Measurements from ENCODE around the gene TMEM9. TPM values are rescaled to one million over a fixed set of nuclear protein-coding genes. Genes with fewer than 3 reads are reported as not detected.

TMEM9 gene
- total RNA-seq, 3 donors from 2014 or later (not counting 1 experiment from before 2014, with no cell fraction given) = 16.2 to 18.1 (median 16.9) TPM

DNA sequence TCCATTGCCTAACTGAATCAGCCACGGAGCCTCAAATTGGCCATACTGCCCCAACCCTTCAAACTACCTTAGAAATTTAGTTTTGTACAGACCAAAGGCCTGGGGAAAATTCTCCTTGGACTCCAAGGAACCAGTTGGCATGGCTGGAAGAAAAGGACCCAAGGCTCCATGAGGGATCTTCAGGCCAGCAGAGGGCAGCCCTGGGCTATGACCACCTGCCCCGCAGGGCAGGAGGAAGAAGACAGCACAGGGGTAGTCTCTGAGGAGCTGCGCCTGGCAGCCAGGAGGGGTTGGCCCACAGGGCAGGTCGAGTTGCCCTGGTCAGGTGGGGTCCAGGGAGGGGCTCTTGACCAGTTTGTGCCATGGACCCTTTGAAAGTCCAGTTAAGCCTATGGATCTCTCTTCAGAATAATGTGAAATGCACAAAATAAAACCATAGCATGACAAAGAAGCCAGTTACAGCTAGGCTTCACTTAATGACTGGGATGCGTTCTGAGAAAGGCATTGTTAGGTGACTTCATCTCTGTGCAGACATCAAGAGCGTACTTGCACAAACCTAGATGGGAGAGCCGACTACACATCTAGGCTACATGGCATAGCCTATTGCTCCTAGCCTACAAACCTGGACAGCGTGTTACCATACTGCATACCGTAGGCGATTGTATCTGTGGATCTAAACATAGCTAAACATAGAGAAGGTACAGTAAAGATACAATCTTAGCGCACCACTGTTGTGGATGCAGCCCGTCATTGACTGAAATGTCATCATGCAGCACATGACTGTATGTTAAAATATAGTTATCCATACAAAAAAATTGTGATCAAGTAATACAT lies 68.2 kb downstream of the TMEM9 start:
- H3K9me3 Mint-ChIP-seq = no peaks in the 10 kb centered on the region
- 71% methylated on average over 11 of the region's 12 CpGs for WGBS (ENCODE audit: insufficient coverage)
- peak in 2 of 3 donors; percentile 36 to 71 for ATAC-seq

More for the DNA sequence above, 68.2 kb downstream of the TMEM9 start:
- Histone ChIP-seq H3K4me1 (ENCODE audit: control insufficient read depth, insufficient read depth, low read length) (no peaks in the 10 kb centered on the region), H3K9me3 (ENCODE audit: control insufficient read depth, insufficient read depth, low read length) (no peaks in the 10 kb centered on the region), H3K36me3 (ENCODE audit: control insufficient read depth, insufficient read depth, low read length) (no peaks in the 10 kb centered on the region), H3K4me3 (ENCODE audit: low read length) (no peak overlapping the region), H3K27ac (ENCODE audit: low read length) (no peak overlapping the region), H3K27me3 (ENCODE audit: control insufficient read depth, insufficient read depth, low read length) (peaks cover 2% of the 10 kb centered on the region)
- peak in 1 of 2 donors; percentile 59 for DNase-seq
- intact Hi-C loops (cut with micrococcal nuclease) = loop anchor here (2.0 kb wide), 1 partner anchor 33 kb away; no protein-coding TSS in a partner anchor
- no peak overlapping the region for H3K4me3 Mint-ChIP-seq
- H3K36me3 Mint-ChIP-seq = no peaks in the 10 kb centered on the region
- TF ChIP-seq, protein P1, sequence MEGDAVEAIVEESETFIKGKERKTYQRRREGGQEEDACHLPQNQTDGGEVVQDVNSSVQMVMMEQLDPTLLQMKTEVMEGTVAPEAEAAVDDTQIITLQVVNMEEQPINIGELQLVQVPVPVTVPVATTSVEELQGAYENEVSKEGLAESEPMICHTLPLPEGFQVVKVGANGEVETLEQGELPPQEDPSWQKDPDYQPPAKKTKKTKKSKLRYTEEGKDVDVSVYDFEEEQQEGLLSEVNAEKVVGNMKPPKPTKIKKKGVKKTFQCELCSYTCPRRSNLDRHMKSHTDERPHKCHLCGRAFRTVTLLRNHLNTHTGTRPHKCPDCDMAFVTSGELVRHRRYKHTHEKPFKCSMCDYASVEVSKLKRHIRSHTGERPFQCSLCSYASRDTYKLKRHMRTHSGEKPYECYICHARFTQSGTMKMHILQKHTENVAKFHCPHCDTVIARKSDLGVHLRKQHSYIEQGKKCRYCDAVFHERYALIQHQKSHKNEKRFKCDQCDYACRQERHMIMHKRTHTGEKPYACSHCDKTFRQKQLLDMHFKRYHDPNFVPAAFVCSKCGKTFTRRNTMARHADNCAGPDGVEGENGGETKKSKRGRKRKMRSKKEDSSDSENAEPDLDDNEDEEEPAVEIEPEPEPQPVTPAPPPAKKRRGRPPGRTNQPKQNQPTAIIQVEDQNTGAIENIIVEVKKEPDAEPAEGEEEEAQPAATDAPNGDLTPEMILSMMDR (IDR thresholded peaks at IDR 0.05) = peak; percentile 34
- peaks cover 16% of the 10 kb centered on the region in 2 donors for H3K27me3 Mint-ChIP-seq (ENCODE audit: low read depth in 2 of 2)
- no peaks in the 10 kb centered on the region for H3K4me1 Mint-ChIP-seq
- no peak overlapping the region for H3K27ac Mint-ChIP-seq

Other genes with a start within 250 kb of the TMEM9 start
- gene KIF21B, start 130.8 kb downstream of the TMEM9 start, total RNA-seq = 100 to 1,000 TPM; 102 to 129 (median 126) TPM
- gene CACNA1S, start 42.0 kb downstream of the TMEM9 start, total RNA-seq = not detected
- gene ASCL5, start 27.3 kb downstream of the TMEM9 start, total RNA-seq = not detected
- gene IGFN1, start 36.4 kb upstream of the TMEM9 start, total RNA-seq = not detected
- not detected for gene PKP1, start 129.0 kb upstream of the TMEM9 start, total RNA-seq
- not detected for gene TNNT2, start 223.2 kb upstream of the TMEM9 start, total RNA-seq
- under 1 TPM in 1 of 3 donors, not detected in 2; 0.68 TPM for gene LAD1, start 244.8 kb upstream of the TMEM9 start, total RNA-seq

Data from natural killer cell (primary cell).